Measurements from ENCODE around the gene CMKLR1. TPM values are rescaled to one million over a fixed set of nuclear protein-coding genes. Genes with fewer than 3 reads are reported as not detected.

CMKLR1 gene
- total and polyA plus RNA-seq, 7 donors: 0.94 to 7.0 (median 4.4) TPM

DNA sequence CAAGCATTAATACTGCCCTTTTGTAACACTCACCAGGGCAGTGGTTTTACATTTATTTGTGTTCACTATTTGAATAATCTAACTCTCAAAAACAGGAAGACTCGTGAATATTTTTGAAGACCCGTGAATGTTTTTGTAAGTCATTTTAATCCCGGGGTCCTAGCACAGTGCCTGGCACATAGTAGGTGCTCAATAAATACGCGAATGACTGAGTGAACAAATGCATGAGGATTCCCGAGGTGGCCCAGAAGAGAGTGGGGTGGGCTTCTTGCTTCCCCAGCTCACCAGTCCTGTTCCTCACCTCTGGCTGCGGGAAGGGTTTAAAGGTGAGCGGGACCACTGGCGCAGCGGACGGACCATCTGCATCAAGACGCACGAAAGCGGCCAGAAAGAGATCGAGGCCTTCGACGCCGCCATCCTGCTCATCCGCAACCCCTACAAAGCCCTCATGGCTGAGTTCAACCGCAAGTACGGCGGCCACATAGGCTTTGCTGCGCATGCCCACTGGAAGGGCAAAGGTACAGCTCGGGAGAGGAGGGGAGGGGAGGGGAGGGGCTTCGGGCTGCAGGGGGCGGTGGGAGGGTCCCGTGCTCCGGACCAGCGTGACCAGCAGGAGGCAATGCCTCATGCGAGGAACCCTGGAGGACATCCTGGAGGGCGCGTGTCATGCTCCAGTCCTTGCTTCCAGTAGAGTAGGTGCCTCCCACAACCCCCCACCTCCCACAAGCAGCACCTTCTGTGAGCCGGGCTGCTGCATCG is 98.9 kb downstream of the CMKLR1 start:
- ATAC-seq (no peak), DNase-seq (no peak)
- 40 to 51% (median 44%) methylated on average over 30 to 34 of the region's 34 CpGs for WGBS, 3 donors
- no peaks in the 10 kb centered on the region for H3K4me1 ChIP-seq
- H3K27ac ChIP-seq: no peak overlapping the region
- intact Hi-C loops (cut with DNase I): no loop called here
- no peaks in the 10 kb centered on the region for H3K9me3 ChIP-seq
- no peaks in the 10 kb centered on the region for H3K36me3 ChIP-seq (ENCODE audit: insufficient read depth in 1 of 2, low read depth in 1 of 2)
- no peaks in the 10 kb centered on the region for H3K27me3 ChIP-seq (ENCODE audit: insufficient read depth in 3 of 3, low read length in 2 of 3)
- H3K4me3 ChIP-seq: no peak overlapping the region
- TF ChIP-seq, protein P1, sequence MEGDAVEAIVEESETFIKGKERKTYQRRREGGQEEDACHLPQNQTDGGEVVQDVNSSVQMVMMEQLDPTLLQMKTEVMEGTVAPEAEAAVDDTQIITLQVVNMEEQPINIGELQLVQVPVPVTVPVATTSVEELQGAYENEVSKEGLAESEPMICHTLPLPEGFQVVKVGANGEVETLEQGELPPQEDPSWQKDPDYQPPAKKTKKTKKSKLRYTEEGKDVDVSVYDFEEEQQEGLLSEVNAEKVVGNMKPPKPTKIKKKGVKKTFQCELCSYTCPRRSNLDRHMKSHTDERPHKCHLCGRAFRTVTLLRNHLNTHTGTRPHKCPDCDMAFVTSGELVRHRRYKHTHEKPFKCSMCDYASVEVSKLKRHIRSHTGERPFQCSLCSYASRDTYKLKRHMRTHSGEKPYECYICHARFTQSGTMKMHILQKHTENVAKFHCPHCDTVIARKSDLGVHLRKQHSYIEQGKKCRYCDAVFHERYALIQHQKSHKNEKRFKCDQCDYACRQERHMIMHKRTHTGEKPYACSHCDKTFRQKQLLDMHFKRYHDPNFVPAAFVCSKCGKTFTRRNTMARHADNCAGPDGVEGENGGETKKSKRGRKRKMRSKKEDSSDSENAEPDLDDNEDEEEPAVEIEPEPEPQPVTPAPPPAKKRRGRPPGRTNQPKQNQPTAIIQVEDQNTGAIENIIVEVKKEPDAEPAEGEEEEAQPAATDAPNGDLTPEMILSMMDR (IDR thresholded peaks at IDR 0.05): no peak

DNA sequence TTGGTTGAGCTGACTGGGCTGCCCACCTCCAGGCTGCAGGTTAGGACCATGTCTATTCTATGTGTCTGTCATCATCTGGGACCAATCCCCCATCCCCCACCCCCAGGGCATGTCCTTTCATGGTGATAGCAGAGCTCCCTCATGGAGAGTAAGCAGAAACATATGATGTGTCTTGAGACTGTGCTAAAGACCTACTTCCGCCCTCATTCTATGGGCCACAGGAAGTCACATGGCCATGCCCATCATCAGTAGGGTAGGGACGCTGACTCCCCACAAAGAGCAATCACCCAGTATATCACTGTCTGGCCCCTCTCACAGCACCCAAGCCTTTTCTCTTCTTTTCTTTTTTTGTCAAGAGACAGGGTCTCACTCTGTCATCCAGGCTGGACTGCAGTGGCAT is 99.7 kb downstream of the CMKLR1 start:
- Histone ChIP-seq H3K4me1 (no peaks in the 10 kb centered on the region), H3K4me3 (no peak overlapping the region), H3K9me3 (no peaks in the 10 kb centered on the region), H3K27ac (no peak overlapping the region), H3K36me3 (ENCODE audit: insufficient read depth in 1 of 2, low read depth in 1 of 2) (no peaks in the 10 kb centered on the region), H3K27me3 (ENCODE audit: insufficient read depth in 3 of 3, low read length in 2 of 3) (no peaks in the 10 kb centered on the region)
- 78 to 89% (median 80%) methylated on average over 2 of the region's 2 CpGs for WGBS, 3 donors
- intact Hi-C loops (cut with DNase I): loop anchor here in 1 of 2 donors (10.0 kb wide), 1 partner anchor 215 kb away; no protein-coding TSS in a partner anchor
- ATAC-seq: no peak
- TF ChIP-seq, protein P1 (IDR thresholded peaks at IDR 0.05): no peak
- no peak for DNase-seq

DNA sequence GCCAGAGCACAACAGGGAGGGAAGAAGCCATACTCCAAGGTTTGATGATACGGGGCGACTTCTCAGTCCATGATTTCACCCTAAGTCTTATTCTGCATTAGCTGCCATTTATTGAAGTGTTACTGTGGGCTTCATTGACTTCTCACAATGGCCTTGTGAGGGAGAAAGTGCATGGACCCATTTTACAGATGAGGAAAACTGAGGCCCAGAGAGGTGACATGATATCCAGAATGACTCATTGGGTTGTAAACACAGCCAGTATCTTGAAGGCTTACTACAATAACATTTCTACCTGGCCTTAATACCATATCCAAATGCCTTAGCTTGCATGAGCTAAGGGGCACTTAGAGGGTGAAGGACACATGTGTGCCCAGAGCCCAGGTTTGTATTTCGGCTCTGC is 100.6 kb downstream of the CMKLR1 start:
- no peaks in the 10 kb centered on the region for H3K9me3 ChIP-seq
- H3K27me3 ChIP-seq (ENCODE audit: insufficient read depth in 3 of 3, low read length in 2 of 3): no peaks in the 10 kb centered on the region
- no peaks in the 10 kb centered on the region for H3K36me3 ChIP-seq (ENCODE audit: insufficient read depth in 1 of 2, low read depth in 1 of 2)
- 91 to 94% (median 91%) methylated on average over 3 of the region's 3 CpGs for WGBS, 3 donors
- ATAC-seq: no peak
- H3K4me1 ChIP-seq: no peaks in the 10 kb centered on the region
- no peak for DNase-seq
- TF ChIP-seq, protein P1 (IDR thresholded peaks at IDR 0.05): no peak
- H3K4me3 ChIP-seq: no peak overlapping the region
- no peak overlapping the region for H3K27ac ChIP-seq
- intact Hi-C loops (cut with DNase I): loop anchor here in 1 of 2 donors (10.0 kb wide), 1 partner anchor 216 kb away; no protein-coding TSS in a partner anchor

Other genes starting within 250 kb of the CMKLR1 start
- under 1 TPM in 1 of 4 donors, not detected in 3; 0.21 TPM for gene WSCD2, start 210.0 kb downstream of the CMKLR1 start, total RNA-seq
- gene WSCD2, start 210.0 kb downstream of the CMKLR1 start, polyA plus RNA-seq: under 1 TPM in 1 of 3 donors, not detected in 2; 0.01 TPM
- 1 to 10 TPM; 1.6 to 4.2 (median 2.8) TPM for gene FICD, start 176.0 kb upstream of the CMKLR1 start, total RNA-seq
- 1 to 10 TPM; 5.0 to 5.5 (median 5.1) TPM for gene FICD, start 176.0 kb upstream of the CMKLR1 start, polyA plus RNA-seq
- gene SART3, start 221.9 kb upstream of the CMKLR1 start, total RNA-seq: 10 to 100 TPM; 22.3 to 32.7 (median 24.9) TPM
- gene SART3, start 221.9 kb upstream of the CMKLR1 start, polyA plus RNA-seq: 10 to 100 TPM; 13.4 to 35.3 (median 22.5) TPM
- gene ISCU, start 223.3 kb upstream of the CMKLR1 start, total RNA-seq: 100 to 1,000 TPM; 148 to 225 (median 212) TPM
- gene ISCU, start 223.3 kb upstream of the CMKLR1 start, polyA plus RNA-seq: 100 to 1,000 TPM; 190 to 352 (median 220) TPM